GM15510 (cell line): ENCODE data around the gene UGT8.

Experiments
- POLR2A ChIP-seq: IDR thresholded peaks from 3 replicates; pipeline ENCODE4 v1.6.1; 2011; ENCODE audit warnings: borderline replicate concordance; ENCODE audit not compliant: insufficient read length; ENCODE audit errors: extremely low read depth

Gene UGT8

DNA sequence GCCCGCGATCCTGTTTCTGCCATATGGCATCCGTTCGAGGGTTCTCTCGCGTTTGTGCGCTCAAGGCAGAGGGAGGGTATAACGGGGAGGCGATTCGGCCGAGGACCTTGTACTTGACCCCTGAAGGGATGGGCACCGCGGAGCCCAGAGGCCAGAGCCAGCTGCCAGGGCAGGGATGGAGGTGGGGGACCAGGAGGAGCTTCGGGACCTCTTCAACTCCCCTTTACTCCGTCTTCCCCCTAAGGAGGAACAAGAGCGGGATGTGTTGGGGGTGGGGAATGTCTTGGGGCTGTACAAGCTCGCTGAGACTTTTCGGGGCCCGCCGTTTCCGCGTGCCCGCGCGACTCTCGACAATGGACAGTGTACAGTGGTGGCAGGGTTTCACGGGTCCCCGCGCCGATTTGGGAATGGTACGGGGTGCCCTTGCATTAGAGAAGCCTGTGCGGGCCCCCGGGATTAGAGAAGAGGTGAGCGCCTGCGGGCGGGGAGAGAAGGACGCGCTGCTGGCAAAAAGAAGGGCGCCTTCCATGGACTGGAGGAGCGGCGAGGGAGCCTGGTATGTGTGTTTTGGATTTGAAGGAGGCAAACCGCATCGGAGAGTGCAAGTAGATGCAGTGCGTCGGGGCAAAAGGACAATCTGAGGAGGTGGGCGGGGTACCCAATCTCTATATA, 760 bp downstream of the UGT8 start:
- TF ChIP-seq POLR2A = no peak

DNA sequence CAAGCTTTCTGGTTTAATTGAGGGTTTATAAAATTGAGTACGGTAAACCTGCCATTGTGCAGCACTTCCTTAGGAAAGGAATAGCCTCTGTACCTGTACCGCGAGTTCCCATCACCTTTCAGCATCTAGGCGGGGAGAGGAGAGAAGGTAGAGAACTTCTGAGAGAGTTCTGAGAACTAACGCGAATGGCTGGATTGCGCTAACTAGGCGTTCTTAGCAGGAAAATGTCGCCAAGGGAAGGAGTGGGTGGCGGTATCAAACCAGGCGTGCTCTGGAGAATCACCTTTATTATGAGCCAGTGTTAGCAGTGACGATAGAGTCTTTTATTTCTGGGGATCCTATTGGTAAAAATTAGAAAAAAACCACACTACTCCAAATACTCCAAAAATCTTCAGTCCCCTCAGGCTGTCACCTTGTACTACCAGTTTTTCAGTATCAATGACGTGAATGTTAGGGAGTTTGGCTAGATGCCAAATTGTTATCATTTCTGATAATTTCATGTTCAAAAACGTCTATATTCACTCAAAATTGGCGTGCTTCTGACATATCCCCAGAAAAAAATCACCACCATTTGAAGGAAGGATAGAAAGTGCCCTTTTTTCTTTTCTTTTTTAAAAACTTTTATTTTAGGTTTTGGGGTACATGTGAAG, 1.4 kb downstream of the UGT8 start:
- TF ChIP-seq POLR2A = no peak

DNA sequence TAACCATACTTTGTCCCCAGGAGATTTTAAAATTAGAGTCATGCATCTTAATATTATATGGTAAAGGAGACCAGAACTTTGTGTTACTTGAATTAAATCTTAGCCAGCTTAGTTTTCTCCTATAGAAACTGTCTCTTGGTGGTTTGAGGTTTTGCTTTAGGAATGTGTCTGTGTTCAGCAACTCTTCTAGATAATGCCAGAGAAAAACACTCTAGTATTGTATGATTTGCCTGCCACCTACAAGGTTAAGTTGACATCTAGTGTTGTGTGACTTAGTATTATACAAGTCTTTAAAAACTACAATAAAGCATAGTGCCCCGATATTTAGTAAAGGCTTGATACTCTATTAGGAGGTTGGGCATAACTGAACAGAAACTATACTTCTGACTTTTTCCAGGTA, 2.1 kb downstream of the UGT8 start:
- no peak for TF ChIP-seq POLR2A

- no peak for TF ChIP-seq POLR2A
These were observed 2.9 kb downstream of the UGT8 start for GRCh38 chr4:114601304-114602052.

DNA sequence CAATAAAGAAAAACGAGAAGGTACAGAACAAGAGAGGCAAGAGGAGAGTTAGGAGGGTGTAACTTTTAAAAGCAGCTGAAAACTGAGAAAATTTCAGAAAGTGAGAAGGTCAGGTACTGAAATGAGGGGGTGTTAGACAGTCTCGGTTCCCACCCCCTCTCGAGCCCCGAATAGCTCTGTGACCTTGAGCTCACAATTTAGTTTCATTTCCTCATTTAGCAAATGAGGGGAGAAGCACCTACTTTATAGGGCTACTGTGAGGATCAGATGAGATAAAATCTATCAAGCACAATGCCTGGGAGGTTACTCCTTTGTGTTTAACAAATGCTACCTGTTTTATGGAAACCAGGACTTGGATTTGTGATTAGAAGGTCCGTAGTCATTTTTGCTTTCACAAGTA, 4.9 kb downstream of the UGT8 start:
- no peak for TF ChIP-seq POLR2A

DNA sequence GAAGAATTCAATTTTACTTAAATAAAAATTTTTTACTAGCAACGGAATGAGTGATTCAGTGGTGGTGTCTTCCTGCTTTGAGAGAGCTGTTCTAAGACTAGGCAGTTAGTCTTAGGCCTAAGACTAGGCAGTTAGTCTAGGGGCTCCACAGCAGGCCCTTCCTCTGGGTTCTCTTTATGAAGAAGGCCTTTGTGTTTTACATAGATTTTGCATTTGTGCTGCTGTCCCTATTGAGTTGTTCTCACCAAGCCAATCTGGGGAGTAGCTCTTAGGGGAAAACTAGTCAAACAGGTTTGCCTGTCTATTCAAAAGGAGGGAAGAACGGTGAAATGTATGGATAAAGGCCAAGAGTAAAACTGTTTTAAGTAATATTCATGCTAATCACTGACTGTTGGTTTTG, 7.6 kb downstream of the UGT8 start:
- no peak for TF ChIP-seq POLR2A

DNA sequence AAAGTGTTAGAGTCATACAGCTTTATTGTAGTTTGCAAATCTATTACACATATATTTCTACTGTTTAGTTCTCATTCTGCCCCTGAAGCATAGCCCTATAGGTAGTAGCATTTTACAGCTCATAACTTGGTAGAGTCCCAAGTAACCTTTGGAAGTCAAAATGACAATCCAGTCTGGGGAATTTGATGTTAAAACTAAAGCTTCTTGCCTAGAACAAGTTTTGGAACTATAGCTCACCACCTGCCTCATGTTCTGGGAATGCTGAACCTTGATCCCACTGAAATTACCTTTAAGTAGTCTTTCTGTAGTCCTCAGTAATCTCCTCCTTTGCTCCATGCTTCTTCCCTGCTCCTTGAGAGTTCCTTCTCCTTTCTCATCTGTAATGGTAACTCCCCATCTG, 8.4 kb downstream of the UGT8 start:
- TF ChIP-seq POLR2A = no peak

GRCh38 chr4:114613560-114613959, 15.0 kb downstream of the UGT8 start:
- no peak for TF ChIP-seq POLR2A

DNA sequence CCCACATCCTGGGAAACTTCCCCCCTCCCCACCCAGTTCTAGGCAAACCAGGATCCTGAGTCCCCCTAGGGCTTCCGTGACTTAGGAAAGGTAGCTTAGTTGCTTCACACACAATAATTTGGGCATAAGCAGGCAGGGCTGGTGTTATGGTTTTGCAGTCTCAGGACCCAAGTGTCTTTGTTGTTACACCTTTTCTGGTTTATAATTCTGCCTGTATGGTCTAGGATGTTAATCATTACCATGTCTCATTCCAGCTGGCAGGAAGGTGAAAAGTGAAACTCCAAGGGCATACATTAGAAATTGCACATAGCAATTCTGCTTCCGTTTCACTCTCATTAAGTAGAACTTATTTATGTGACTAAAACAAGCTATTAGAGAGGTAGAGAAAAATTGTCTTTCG, 16.8 kb downstream of the UGT8 start:
- no peak for TF ChIP-seq POLR2A

DNA sequence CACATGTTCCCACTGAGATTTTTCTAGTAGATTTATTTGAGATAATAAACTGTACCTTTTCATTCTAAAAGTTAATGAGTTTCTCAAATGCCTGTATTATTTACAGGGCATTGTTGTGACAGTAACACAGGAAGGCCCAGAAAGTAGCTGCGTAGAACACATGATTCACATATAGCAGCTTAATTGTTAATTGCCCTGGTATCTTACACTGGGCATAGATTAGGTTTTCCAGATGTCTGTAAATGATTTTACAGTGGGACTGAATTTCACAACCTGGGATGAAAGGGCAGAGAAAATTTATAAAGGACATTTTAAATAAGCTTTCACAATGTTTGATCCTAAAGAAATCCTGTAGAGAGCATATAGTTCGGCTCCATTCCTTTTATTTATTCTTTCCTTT, 27.6 kb downstream of the UGT8 start:
- TF ChIP-seq POLR2A = no peak

- TF ChIP-seq POLR2A = no peak
These were observed 37.8 kb downstream of the UGT8 start for GRCh38 chr4:114636192-114636935.

GRCh38 chr4:114642173-114642780, 43.7 kb downstream of the UGT8 start:
- no peak for TF ChIP-seq POLR2A

DNA sequence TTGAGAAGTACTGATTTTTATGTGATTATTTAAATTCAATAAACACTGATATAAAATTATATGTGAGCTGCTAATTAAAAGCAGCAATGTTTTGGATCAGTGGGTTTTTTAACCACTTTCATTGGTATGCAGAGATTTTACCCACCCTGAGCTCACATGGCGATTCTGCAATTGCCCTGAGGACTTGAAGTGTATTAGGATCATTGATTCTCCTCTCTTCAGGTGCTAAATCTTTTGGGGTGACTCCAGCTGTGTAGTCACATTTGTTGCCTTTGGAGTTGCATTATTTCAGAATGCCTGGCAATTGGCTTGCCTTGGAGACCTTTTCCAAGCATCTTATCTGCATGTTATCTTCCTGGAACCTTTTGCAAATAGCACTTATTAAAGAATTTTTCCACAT, 51.3 kb downstream of the UGT8 start:
- no peak for TF ChIP-seq POLR2A

DNA sequence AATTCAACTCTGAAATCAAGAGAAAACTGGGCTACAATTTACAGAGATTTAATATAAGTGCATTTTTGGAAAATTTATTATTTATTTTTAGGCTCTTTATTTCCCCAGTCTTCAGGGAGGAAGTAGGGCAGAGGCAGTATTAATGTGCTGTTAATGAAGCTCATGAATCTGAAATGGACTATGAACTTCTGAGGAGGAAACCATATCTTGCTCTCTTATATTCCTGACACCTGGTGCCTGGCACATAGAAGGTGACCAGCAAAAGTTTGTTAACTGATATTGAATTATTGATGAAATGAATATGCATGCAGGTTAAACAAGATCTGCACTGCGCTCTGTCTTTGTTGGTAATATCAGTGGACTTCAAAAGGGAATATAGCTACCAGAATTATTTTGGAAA, 55.1 kb downstream of the UGT8 start:
- TF ChIP-seq POLR2A = no peak

GRCh38 chr4:114654592-114654991, 56.0 kb downstream of the UGT8 start:
- TF ChIP-seq POLR2A = no peak
